Effector memory CD4-positive, alpha-beta T cell (primary cell): ENCODE results near the gene PTPRN2.

Experiments used
- DNase-seq, 3 donors: peaks; one replicate each; pipeline ENCODE4 v3.0.0-alpha.2; 2020
- H3K27ac ChIP-seq: 2 replicates; pipeline ENCODE4 v1.7.0; 2013; ENCODE audit warnings: mild to moderate bottlenecking, low read length, moderate library complexity; ENCODE audit not compliant: insufficient read depth, poor library complexity, severe bottlenecking
- H3K27me3 ChIP-seq: replicated peaks from 2 replicates; pipeline ENCODE4 v1.7.0; 2013; ENCODE audit warnings: mild to moderate bottlenecking, low read length; ENCODE audit not compliant: insufficient read depth, control insufficient read depth, poor library complexity, severe bottlenecking
- H3K36me3 ChIP-seq: 2 replicates; pipeline ENCODE4 v1.7.0; 2013; ENCODE audit warnings: mild to moderate bottlenecking, low read length, moderate library complexity; ENCODE audit not compliant: control insufficient read depth, insufficient read depth
- H3K4me1 ChIP-seq: 2 replicates; pipeline ENCODE4 v1.7.0; 2013; ENCODE audit warnings: low read length, mild to moderate bottlenecking; ENCODE audit not compliant: control insufficient read depth, insufficient read depth, poor library complexity, severe bottlenecking
- H3K4me3 ChIP-seq: 2 replicates; pipeline ENCODE4 v1.7.0; 2013; ENCODE audit warnings: low read length, low read depth, mild to moderate bottlenecking; ENCODE audit not compliant: insufficient read depth, poor library complexity, severe bottlenecking
- H3K9me3 ChIP-seq: 2 replicates; pipeline ENCODE4 v1.7.0; 2013; ENCODE audit warnings: mild to moderate bottlenecking, low read length, moderate library complexity; ENCODE audit not compliant: control insufficient read depth

PTPRN2 gene

GRCh38 chr7:157818701-157819454 is 768.7 kb downstream of the PTPRN2 start:
- no peak for DNase-seq
- H3K9me3 ChIP-seq = no peaks in the 10 kb centered on the region
- H3K27me3 ChIP-seq = no peaks in the 10 kb centered on the region
- H3K36me3 ChIP-seq = no peaks in the 10 kb centered on the region
- H3K27ac ChIP-seq = no peak overlapping the region
- H3K4me3 ChIP-seq = no peak overlapping the region
- no peaks in the 10 kb centered on the region for H3K4me1 ChIP-seq

GRCh38 chr7:157817944-157818700 is 769.5 kb downstream of the PTPRN2 start:
- no peak overlapping the region for H3K27ac ChIP-seq
- no peak overlapping the region for H3K4me3 ChIP-seq
- H3K9me3 ChIP-seq = no peaks in the 10 kb centered on the region
- no peaks in the 10 kb centered on the region for H3K36me3 ChIP-seq
- no peaks in the 10 kb centered on the region for H3K4me1 ChIP-seq
- no peak for DNase-seq
- H3K27me3 ChIP-seq = no peaks in the 10 kb centered on the region

- Histone ChIP-seq H3K4me3 (no peak overlapping the region), H3K27ac (no peak overlapping the region), H3K27me3 (no peaks in the 10 kb centered on the region), H3K9me3 (no peaks in the 10 kb centered on the region), H3K4me1 (no peaks in the 10 kb centered on the region), H3K36me3 (no peaks in the 10 kb centered on the region)
- DNase-seq = no peak
Observed at GRCh38 chr7:157817433-157817832, 770.2 kb downstream of the PTPRN2 start.

- no peaks in the 10 kb centered on the region for H3K9me3 ChIP-seq
- no peak overlapping the region for H3K27ac ChIP-seq
- no peak overlapping the region for H3K4me3 ChIP-seq
- DNase-seq = no peak
- H3K4me1 ChIP-seq = no peaks in the 10 kb centered on the region
- no peaks in the 10 kb centered on the region for H3K36me3 ChIP-seq
- H3K27me3 ChIP-seq = no peaks in the 10 kb centered on the region
Observed at GRCh38 chr7:157816526-157817250, 770.9 kb downstream of the PTPRN2 start.

- Histone ChIP-seq H3K4me3 (no peak overlapping the region), H3K27ac (no peak overlapping the region), H3K9me3 (no peaks in the 10 kb centered on the region), H3K4me1 (no peaks in the 10 kb centered on the region), H3K27me3 (no peaks in the 10 kb centered on the region), H3K36me3 (no peaks in the 10 kb centered on the region)
- DNase-seq = no peak
Observed at GRCh38 chr7:157816086-157816485, 771.5 kb downstream of the PTPRN2 start.

GRCh38 chr7:157815706-157816022 is 772.0 kb downstream of the PTPRN2 start:
- H3K4me3 ChIP-seq = no peak overlapping the region
- no peaks in the 10 kb centered on the region for H3K36me3 ChIP-seq
- no peak overlapping the region for H3K27ac ChIP-seq
- H3K9me3 ChIP-seq = no peaks in the 10 kb centered on the region
- H3K4me1 ChIP-seq = no peaks in the 10 kb centered on the region
- DNase-seq = no peak
- no peaks in the 10 kb centered on the region for H3K27me3 ChIP-seq

- DNase-seq = no peak
- H3K4me3 ChIP-seq = no peak overlapping the region
- H3K36me3 ChIP-seq = no peaks in the 10 kb centered on the region
- H3K27ac ChIP-seq = no peak overlapping the region
- no peaks in the 10 kb centered on the region for H3K4me1 ChIP-seq
- no peaks in the 10 kb centered on the region for H3K9me3 ChIP-seq
- no peaks in the 10 kb centered on the region for H3K27me3 ChIP-seq
Observed at GRCh38 chr7:157814931-157815705, 772.5 kb downstream of the PTPRN2 start.

- Histone ChIP-seq H3K27me3 (no peaks in the 10 kb centered on the region), H3K36me3 (no peaks in the 10 kb centered on the region), H3K4me3 (no peak overlapping the region), H3K27ac (no peak overlapping the region), H3K9me3 (no peaks in the 10 kb centered on the region), H3K4me1 (no peaks in the 10 kb centered on the region)
- DNase-seq = no peak
Observed at GRCh38 chr7:157813741-157814661, 773.6 kb downstream of the PTPRN2 start.

GRCh38 chr7:157813053-157813452 is 774.6 kb downstream of the PTPRN2 start:
- no peak for DNase-seq
- no peaks in the 10 kb centered on the region for H3K9me3 ChIP-seq

More at GRCh38 chr7:157813053-157813452, 774.6 kb downstream of the PTPRN2 start:
- Histone ChIP-seq H3K27ac (no peak overlapping the region), H3K36me3 (no peaks in the 10 kb centered on the region), H3K4me1 (no peaks in the 10 kb centered on the region), H3K27me3 (no peaks in the 10 kb centered on the region), H3K4me3 (no peak overlapping the region)
